ENCODE results near the gene SLC7A6. TPM values are rescaled to one million over a fixed set of nuclear protein-coding genes. Genes with fewer than 3 reads are reported as not detected.

SLC7A6 gene
- polyA plus RNA-seq, 3 donors, result 17.7 to 136 (median 21.7) TPM

- WGBS, 3 donors, result 35 to 66% (median 61%) methylated on average over 8 of the region's 8 CpGs
- no peak overlapping the region for H3K27ac ChIP-seq (ENCODE audit: low read depth, low read length)
These were observed 30.5 kb upstream of the SLC7A6 start for GRCh38 chr16:68233835-68234187.

- 20 to 67% (median 64%) methylated on average over 13 of the region's 13 CpGs for WGBS, 3 donors
- H3K27ac ChIP-seq (ENCODE audit: low read depth, low read length), result no peak overlapping the region
These were observed 29.9 kb upstream of the SLC7A6 start for GRCh38 chr16:68234188-68235107.

GRCh38 chr16:68235108-68235886, 29.0 kb upstream of the SLC7A6 start:
- no peak overlapping the region for H3K27ac ChIP-seq (ENCODE audit: low read depth, low read length)
- WGBS, 3 donors, result 22 to 62% (median 58%) methylated on average over 72 to 73 of the region's 73 CpGs

- WGBS, 3 donors, result 0 to 5% (median 3%) methylated on average over 22 to 36 of the region's 36 CpGs
These were observed 28.5 kb upstream of the SLC7A6 start, which contains the start of gene ESRP2 for GRCh38 chr16:68235887-68236136. ESRP2 (minus strand) TSS chr16:68236127; CDS start chr16:68236045, 82 bp downstream.

GRCh38 chr16:68236137-68236825, 28.0 kb upstream of the SLC7A6 start:
- 2 to 11% (median 8%) methylated on average over 38 to 44 of the region's 45 CpGs for WGBS, 3 donors
- no peak overlapping the region for H3K27ac ChIP-seq (ENCODE audit: low read depth, low read length)

More at GRCh38 chr16:68235887-68236136, 28.5 kb upstream of the SLC7A6 start, which contains the start of gene ESRP2:
- H3K27ac ChIP-seq (ENCODE audit: low read depth, low read length), result no peak within 1 kb of the TSS

- WGBS, 3 donors, result 5 to 14% (median 9%) methylated on average over 21 of the region's 21 CpGs
- H3K27ac ChIP-seq (ENCODE audit: low read depth, low read length), result no peak overlapping the region
These were observed 27.5 kb upstream of the SLC7A6 start for GRCh38 chr16:68236826-68237242.

GRCh38 chr16:68237243-68238028, 26.9 kb upstream of the SLC7A6 start:
- H3K27ac ChIP-seq (ENCODE audit: low read depth, low read length), result no peak overlapping the region
- 0 to 1% (median 1%) methylated on average over 61 to 72 of the region's 72 CpGs for WGBS, 3 donors

- 10 to 17% (median 15%) methylated on average over 20 of the region's 20 CpGs for WGBS, 3 donors
- H3K27ac ChIP-seq (ENCODE audit: low read depth, low read length), result no peak overlapping the region
These were observed 26.3 kb upstream of the SLC7A6 start for GRCh38 chr16:68238029-68238345.

- H3K27ac ChIP-seq (ENCODE audit: low read depth, low read length), result no peak overlapping the region
These were observed 22.2 kb upstream of the SLC7A6 start for GRCh38 chr16:68242085-68242484.

GRCh38 chr16:68242926-68243858, 21.1 kb upstream of the SLC7A6 start:
- no peak overlapping the region for H3K27ac ChIP-seq (ENCODE audit: low read depth, low read length)
- WGBS, 3 donors, result 81 to 89% (median 87%) methylated on average over 9 of the region's 9 CpGs

More at GRCh38 chr16:68242085-68242484, 22.2 kb upstream of the SLC7A6 start:
- WGBS, 3 donors, result 84 to 92% (median 90%) methylated on average over 7 of the region's 7 CpGs

GRCh38 chr16:68244481-68244902, 19.8 kb upstream of the SLC7A6 start:
- WGBS, 3 donors, result 5 to 8% (median 6%) methylated on average over 20 of the region's 20 CpGs
- H3K27ac ChIP-seq (ENCODE audit: low read depth, low read length), result no peak overlapping the region

GRCh38 chr16:68244903-68245853, 19.1 kb upstream of the SLC7A6 start, which contains the start of gene PLA2G15:
PLA2G15 (plus strand) TSS chr16:68245373; CDS start chr16:68245427, 54 bp downstream.
- no peak within 1 kb of the TSS for H3K27ac ChIP-seq (ENCODE audit: low read depth, low read length)

GRCh38 chr16:68246121-68246520, 18.2 kb upstream of the SLC7A6 start:
- WGBS, 3 donors, result 83 to 86% (median 84%) methylated on average over 7 of the region's 7 CpGs
- no peak overlapping the region for H3K27ac ChIP-seq (ENCODE audit: low read depth, low read length)

More at GRCh38 chr16:68244903-68245853, 19.1 kb upstream of the SLC7A6 start, which contains the start of gene PLA2G15:
- WGBS, 3 donors, result 1% methylated on average over 70 to 75 of the region's 75 CpGs

- no peak overlapping the region for H3K27ac ChIP-seq (ENCODE audit: low read depth, low read length)
- 75 to 84% (median 76%) methylated on average over 5 of the region's 5 CpGs for WGBS, 3 donors
These were observed 17.7 kb upstream of the SLC7A6 start for GRCh38 chr16:68246666-68247065.

- 76 to 94% (median 84%) methylated on average over 4 of the region's 4 CpGs for WGBS, 3 donors
- H3K27ac ChIP-seq (ENCODE audit: low read depth, low read length), result no peak overlapping the region
These were observed 16.9 kb upstream of the SLC7A6 start for GRCh38 chr16:68247400-68247799.

GRCh38 chr16:68247932-68248331, 16.4 kb upstream of the SLC7A6 start:
- no peak overlapping the region for H3K27ac ChIP-seq (ENCODE audit: low read depth, low read length)
- 76 to 90% (median 80%) methylated on average over 4 of the region's 4 CpGs for WGBS, 3 donors
